T-helper 2 cell (primary cell): ENCODE results near the gene DNMT3A.

Source experiments
- DNase-seq, 5 experiments: peaks; one replicate each; pipeline versions ENCODE4 v3.0.0 to v3.0.0-alpha.2; 2012 to 2022
- total RNA-seq, 2 donors: gene quantifications; one replicate each; lab custom pipeline; 2026; lab: John Stamatoyannopoulos, UW

The DNMT3A gene
- total RNA-seq, result 85.7 to 116 reads per million in 2 donors

GRCh38 chr2:25341753-25342371, at the start of gene DNMT3A:
DNMT3A (minus strand) TSS chr2:25341925; CDS start chr2:25313984, 27,941 bp downstream.
- DNase-seq, result peak in 3 of 5 experiments; percentile 15 to 80 (median 43)

GRCh38 chr2:25389161-25389560, 47.4 kb upstream of the DNMT3A start:
- no peak for DNase-seq

- peak in 1 of 5 experiments; percentile 53 for DNase-seq
These were observed 46.8 kb upstream of the DNMT3A start for GRCh38 chr2:25388491-25388890.

GRCh38 chr2:25387876-25388449, 46.2 kb upstream of the DNMT3A start:
- no peak for DNase-seq

GRCh38 chr2:25386971-25387875, 45.5 kb upstream of the DNMT3A start:
- DNase-seq, result no peak

GRCh38 chr2:25385910-25386309, 44.2 kb upstream of the DNMT3A start:
- DNase-seq, result no peak

GRCh38 chr2:25383806-25384205, 42.1 kb upstream of the DNMT3A start:
- DNase-seq, result no peak

- DNase-seq, result no peak
These were observed 39.8 kb upstream of the DNMT3A start for GRCh38 chr2:25381502-25381901.

GRCh38 chr2:25380586-25381375, 39.1 kb upstream of the DNMT3A start:
- DNase-seq, result no peak

- peak in 1 of 5 experiments; percentile 27 for DNase-seq
These were observed 38.3 kb upstream of the DNMT3A start for GRCh38 chr2:25380023-25380422.

- no peak for DNase-seq
These were observed 37.8 kb upstream of the DNMT3A start for GRCh38 chr2:25379535-25379934.

GRCh38 chr2:25378731-25379490, 37.2 kb upstream of the DNMT3A start:
- DNase-seq, result no peak

GRCh38 chr2:25377822-25378421, 36.2 kb upstream of the DNMT3A start:
- no peak for DNase-seq

- DNase-seq, result peak; percentile 79 to 97 (median 86)
These were observed 35.3 kb upstream of the DNMT3A start for GRCh38 chr2:25376750-25377621.

- no peak for DNase-seq
These were observed 34.3 kb upstream of the DNMT3A start for GRCh38 chr2:25375989-25376545.

- no peak for DNase-seq
These were observed 33.8 kb upstream of the DNMT3A start for GRCh38 chr2:25375371-25375988.

GRCh38 chr2:25374827-25375226, 33.1 kb upstream of the DNMT3A start:
- DNase-seq, result no peak

GRCh38 chr2:25374411-25374810, 32.7 kb upstream of the DNMT3A start:
- DNase-seq, result no peak

GRCh38 chr2:25373269-25373981, 31.7 kb upstream of the DNMT3A start:
- no peak for DNase-seq
